ENCODE results near the gene HIVEP1. TPM values are rescaled to one million over a fixed set of nuclear protein-coding genes. Genes with fewer than 3 reads are reported as not detected.

Gene HIVEP1
- 29.1 and 65.4 TPM in 2 replicates for total RNA-seq

GRCh38 chr6:12012038-12012557 is at the start of gene HIVEP1:
Gene HIVEP1 (plus strand): TSS chr6:12012312. CDS start chr6:12015629, 3,317 bp downstream.

Other genes starting within 250 kb of the HIVEP1 start
- 2.0 and 3.3 TPM in 2 replicates for gene ADTRP, start 233.5 kb upstream of the HIVEP1 start, total RNA-seq